ENCODE data around the gene TSNAX. TPM values are rescaled to one million over a fixed set of nuclear protein-coding genes. Genes with fewer than 3 reads are reported as not detected.
A peak's percentile ranks its signal among the peaks of the same experiment; 100 is the strongest.

Gene TSNAX
- total and polyA plus RNA-seq, 12 donors: 11.6 to 98.3 (median 42.2) TPM

- 70 to 89% (median 86%) methylated on average over 4 of the region's 4 CpGs for WGBS, 4 donors
- Histone ChIP-seq H3K36me3 (replicated peaks in 1 of 2) (no peaks in the 10 kb centered on the region), H3K4me3 (no peak overlapping the region), H3K4me1 (replicated peaks in 1 of 2) (peaks cover 0 to 20% of the 10 kb centered on the region in 2 donors), H3K9me3 (replicated peaks in 1 of 3) (no peaks in the 10 kb centered on the region), H3K27ac (no peak overlapping the region), H3K27me3 (no peaks in the 10 kb centered on the region)
- no peak for TF ChIP-seq POLR2A (IDR thresholded peaks at IDR 0.05)
- no peak for DNase-seq
- intact Hi-C loops (cut with DNase I): no loop called here
These were observed 74.2 kb downstream of the TSNAX start for GRCh38 chr1:231602673-231602984.

- no peaks in the 10 kb centered on the region for H3K36me3 ChIP-seq (replicated peaks in 1 of 2)
- peak; percentile 23 to 65 (median 39) for DNase-seq
- H3K4me1 ChIP-seq (replicated peaks in 1 of 2): peaks cover 0 to 20% of the 10 kb centered on the region in 2 donors
- intact Hi-C loops (cut with DNase I): no loop called here
- no peaks in the 10 kb centered on the region for H3K9me3 ChIP-seq (replicated peaks in 1 of 3)
- peak overlapping the region in 1 of 5 donors; percentile 1 for H3K27ac ChIP-seq
- no peaks in the 10 kb centered on the region for H3K27me3 ChIP-seq
- peak overlapping the region in 2 of 4 donors; percentile 18 to 53 for H3K4me3 ChIP-seq
- TF ChIP-seq POLR2A (IDR thresholded peaks at IDR 0.05) (no peak), CTCF (IDR thresholded peaks at IDR 0.05) (peak; percentile 61 to 90 (median 74))
- WGBS, 4 donors: 24 to 34% (median 31%) methylated on average over 8 of the region's 8 CpGs
These were observed 75.3 kb downstream of the TSNAX start for GRCh38 chr1:231603598-231604275.

GRCh38 chr1:231604276-231604621 lies 75.8 kb downstream of the TSNAX start:
- H3K4me3 ChIP-seq: no peak overlapping the region
- H3K27ac ChIP-seq: no peak overlapping the region
- peaks cover 0 to 20% of the 10 kb centered on the region in 2 donors for H3K4me1 ChIP-seq (replicated peaks in 1 of 2)
- no peak for TF ChIP-seq POLR2A (IDR thresholded peaks at IDR 0.05)
- TF ChIP-seq CTCF (IDR thresholded peaks at IDR 0.05): peak in 1 of 6 experiments; percentile 8
- H3K9me3 ChIP-seq (replicated peaks in 1 of 3): no peaks in the 10 kb centered on the region
- no peaks in the 10 kb centered on the region for H3K27me3 ChIP-seq
- WGBS, 4 donors: 50 to 55% (median 53%) methylated on average over 2 of the region's 2 CpGs
- intact Hi-C loops (cut with DNase I): no loop called here
- no peak for DNase-seq
- no peaks in the 10 kb centered on the region for H3K36me3 ChIP-seq (replicated peaks in 1 of 2)

GRCh38 chr1:231605149-231606100 lies 77.0 kb downstream of the TSNAX start:
- Histone ChIP-seq H3K27ac (no peak overlapping the region), H3K4me1 (replicated peaks in 1 of 2) (peaks cover 0 to 19% of the 10 kb centered on the region in 2 donors), H3K27me3 (no peaks in the 10 kb centered on the region), H3K9me3 (replicated peaks in 1 of 3) (no peaks in the 10 kb centered on the region), H3K36me3 (replicated peaks in 1 of 2) (no peaks in the 10 kb centered on the region), H3K4me3 (no peak overlapping the region)
- intact Hi-C loops (cut with DNase I): no loop called here
- WGBS, 4 donors: 57 to 62% (median 59%) methylated on average over 8 of the region's 8 CpGs
- TF ChIP-seq POLR2A (IDR thresholded peaks at IDR 0.05) (no peak), CTCF (IDR thresholded peaks at IDR 0.05) (no peak)
- no peak for DNase-seq

Data from adrenal gland (tissue), 12 donors.